Suppressor macrophage (primary cell): ENCODE measurements around the gene AMN1.
"Not testable (repeated sequence)": the region's sequence is repeated elsewhere in the genome, so short reads cannot be mapped to it uniquely, and the experiment has no call there.

Source experiments
- DNase-seq, 4 experiments: peaks; one replicate each; pipeline ENCODE4 v3.0.0-alpha.2; 2020 to 2022
- total RNA-seq, 17 experiments: gene quantifications; one replicate each; lab custom pipeline; 2026; ENCODE audit warnings: mixed read lengths in 6 of 17, inconsistent platforms in 3 of 17; lab: John Stamatoyannopoulos, UW

Gene AMN1
- total RNA-seq: 0.93 to 6.2 (median 3.8) reads per million in 17 experiments

- DNase-seq: peak; percentile 99 to 100 (median 100)
Observed at GRCh38 chr12:31728917-31729640, at the start of gene AMN1. Gene AMN1 (minus strand): TSS chr12:31729021. CDS start chr12:31729008, 13 bp downstream.

DNA sequence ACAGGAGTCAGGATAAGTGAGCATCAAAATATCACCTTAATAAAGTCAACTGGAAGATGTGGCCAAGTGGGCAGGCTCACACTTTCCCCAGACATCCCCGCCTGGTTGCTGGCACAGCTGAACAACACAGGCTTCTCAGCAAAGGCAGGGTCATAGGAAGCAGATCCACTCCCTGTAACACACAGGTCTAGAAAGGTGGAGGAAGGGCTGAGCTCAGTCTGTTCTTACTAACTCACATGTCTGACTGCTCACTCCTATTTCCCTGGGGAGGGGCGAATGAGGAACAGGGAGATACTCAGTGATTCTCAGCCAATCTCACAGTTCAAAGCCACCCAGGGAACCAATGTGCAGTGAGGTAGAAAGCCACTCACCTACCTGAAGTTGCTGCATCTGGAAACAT lies 45.0 kb upstream of the AMN1 start:
- DNase-seq: peak; percentile 14 to 38 (median 32)

DNA sequence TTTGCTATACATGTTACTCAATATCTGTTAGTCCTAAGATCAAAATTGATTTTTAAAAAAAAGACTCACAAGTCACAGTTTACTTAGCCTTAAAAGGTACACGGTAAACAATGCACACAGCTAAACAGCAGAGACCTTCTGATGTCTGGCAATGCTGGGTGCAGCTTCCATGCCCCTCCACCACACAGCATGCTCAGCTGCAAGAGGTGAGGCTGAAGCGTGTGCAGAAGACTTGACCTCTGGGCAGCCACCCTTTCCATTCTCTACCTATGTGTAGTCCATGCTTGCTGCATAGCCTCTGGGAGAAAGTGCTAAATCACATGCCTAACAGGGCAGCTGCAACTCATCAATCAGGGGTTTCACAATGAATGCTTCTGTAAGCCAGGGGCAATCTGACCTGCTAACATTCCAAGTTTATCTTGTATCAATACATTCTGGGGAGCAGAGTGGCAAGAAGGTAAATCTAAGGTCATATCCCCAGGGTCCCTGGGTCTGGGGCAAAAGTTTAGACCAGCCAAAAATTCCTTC lies 44.5 kb upstream of the AMN1 start:
- no peak for DNase-seq

GRCh38 chr12:31772685-31773222 lies 43.9 kb upstream of the AMN1 start:
- DNase-seq: no peak

- DNase-seq: no peak
Observed at GRCh38 chr12:31772186-31772585, 43.4 kb upstream of the AMN1 start.

GRCh38 chr12:31768046-31768445 lies 39.2 kb upstream of the AMN1 start:
- DNase-seq: no peak

- peak in 3 of 4 experiments; percentile 24 to 73 (median 68) for DNase-seq
Observed at GRCh38 chr12:31765931-31766330, 37.1 kb upstream of the AMN1 start.

DNA sequence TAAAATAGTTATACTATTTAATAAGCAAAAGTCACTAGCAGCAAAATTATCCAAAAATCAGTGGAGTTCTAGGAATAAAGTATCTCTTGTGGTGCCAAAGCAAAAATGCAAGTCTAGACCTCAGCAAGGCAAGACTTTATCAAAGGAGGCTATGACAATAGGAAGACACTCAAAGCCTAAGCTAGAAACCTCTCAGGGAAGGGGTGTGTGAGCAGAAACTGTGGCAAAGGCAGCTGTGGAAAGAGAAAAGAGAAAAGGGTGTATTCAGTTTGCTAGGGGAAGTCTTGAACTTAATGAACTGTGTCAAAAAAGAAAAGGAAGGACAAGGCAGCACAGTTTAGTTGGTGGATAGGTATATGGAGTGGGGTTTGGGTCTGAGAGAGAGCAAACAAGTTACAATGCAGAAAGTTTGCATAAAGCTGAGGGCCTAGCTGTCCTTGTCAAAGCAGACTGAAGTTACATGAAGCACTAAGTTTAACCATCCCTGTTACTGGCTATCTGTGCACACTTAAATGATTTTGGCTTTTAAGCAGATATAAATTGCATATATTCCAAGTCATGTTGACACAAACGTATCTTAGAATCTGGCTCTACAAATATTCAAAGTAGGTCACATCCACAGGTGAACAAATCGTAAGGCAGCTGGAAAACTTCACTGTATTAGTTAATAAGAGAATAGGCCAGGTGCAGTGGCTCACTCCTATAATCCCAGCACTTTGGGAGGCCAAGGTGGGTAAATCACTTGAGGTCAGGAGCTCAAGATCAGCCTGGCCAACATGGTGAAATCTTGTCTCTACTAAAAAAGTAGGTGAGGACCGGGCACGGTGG lies 31.0 kb upstream of the AMN1 start:
- DNase-seq: no peak

GRCh38 chr12:31758297-31758696 lies 29.5 kb upstream of the AMN1 start:
- not testable (repeated sequence) for DNase-seq

- DNase-seq: peak; percentile 27 to 64 (median 57)
Observed at GRCh38 chr12:31756977-31757420, 28.2 kb upstream of the AMN1 start.

GRCh38 chr12:31752450-31752849 lies 23.6 kb upstream of the AMN1 start:
- peak; percentile 53 to 85 (median 73) for DNase-seq

DNA sequence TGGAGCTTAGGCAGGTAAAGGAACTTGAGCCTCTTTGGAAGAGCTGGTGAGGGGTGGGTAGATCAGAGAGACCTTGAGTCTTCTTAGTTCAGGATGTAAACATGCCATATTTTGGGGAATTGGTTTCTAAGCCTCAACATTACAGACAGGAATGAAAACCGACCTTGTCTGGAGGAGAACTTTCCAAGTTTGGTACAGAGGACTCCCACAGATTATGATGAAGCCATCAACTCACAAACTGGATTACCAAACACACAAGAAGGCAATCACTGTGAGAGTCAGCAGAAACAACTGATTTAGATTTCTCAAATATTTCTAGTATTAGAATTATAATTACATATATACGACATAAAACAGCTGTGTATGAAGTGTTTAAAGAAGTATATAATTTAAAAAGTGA lies 22.3 kb upstream of the AMN1 start:
- DNase-seq: peak in 3 of 4 experiments; percentile 28 to 54 (median 36)

GRCh38 chr12:31750747-31751039 lies 21.9 kb upstream of the AMN1 start:
- no peak for DNase-seq

- DNase-seq: peak; percentile 67 to 89 (median 80)
Observed at GRCh38 chr12:31749024-31749704, 20.3 kb upstream of the AMN1 start.

- DNase-seq: no peak
Observed at GRCh38 chr12:31745242-31745641, 16.4 kb upstream of the AMN1 start.

DNA sequence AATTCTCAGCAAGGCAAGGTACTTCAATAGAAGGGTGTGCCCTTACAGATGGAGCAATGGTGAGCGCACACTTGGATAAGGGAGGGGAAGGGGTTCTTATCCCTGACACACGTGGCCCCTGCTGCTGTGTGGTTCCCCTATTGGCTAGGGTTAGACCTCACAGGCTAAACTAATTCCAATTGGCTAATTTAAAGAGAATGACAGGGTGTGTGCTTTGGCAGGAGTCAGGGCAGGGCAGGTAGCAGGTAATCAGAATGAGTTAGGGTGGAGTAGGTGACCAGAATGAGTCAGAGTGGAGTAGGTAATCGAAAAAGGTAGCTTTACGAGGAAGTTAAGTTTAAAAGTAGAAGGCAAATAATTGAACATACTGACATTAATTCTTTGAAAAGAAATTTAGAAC lies 15.5 kb upstream of the AMN1 start:
- DNase-seq: not testable (repeated sequence)

DNA sequence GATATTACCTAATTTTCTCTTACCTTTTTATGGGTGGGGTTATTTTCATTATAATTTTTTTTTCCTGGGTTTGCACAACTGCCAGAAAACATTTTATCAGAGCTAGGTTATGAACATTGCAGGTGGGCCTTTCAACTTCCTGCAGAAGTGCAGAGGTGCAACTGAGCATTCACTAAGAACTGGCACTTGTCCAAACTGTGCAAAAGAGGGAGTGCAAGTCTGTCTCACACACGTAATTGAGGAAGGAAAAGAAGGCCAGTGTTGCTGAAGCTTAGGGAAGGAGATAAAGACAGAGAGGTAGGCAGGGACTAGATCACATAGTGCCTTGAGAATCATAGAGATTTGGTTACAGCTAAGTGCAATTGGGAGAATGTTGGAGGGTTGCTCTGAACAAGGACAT lies 14.1 kb upstream of the AMN1 start:
- DNase-seq: peak in 3 of 4 experiments; percentile 38 to 73 (median 49)

DNA sequence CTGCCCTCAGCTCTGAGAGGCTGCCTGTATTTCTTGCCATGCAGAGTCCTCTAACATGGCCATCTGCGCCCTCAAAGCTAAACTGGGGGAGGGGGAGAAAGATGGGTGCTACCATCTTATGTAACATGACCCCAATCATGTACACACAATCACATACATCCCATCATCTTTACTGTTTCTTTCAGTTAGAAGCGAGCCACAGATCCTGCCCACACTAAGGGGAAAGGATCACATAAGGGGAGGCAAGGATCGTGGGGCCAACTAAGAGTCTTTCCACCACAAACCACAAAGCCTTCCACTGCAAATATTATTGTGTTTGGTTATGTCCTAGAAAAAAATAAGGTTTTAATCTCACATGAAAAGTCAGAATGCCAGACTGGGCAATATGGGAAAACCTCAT lies 11.8 kb upstream of the AMN1 start:
- no peak for DNase-seq

GRCh38 chr12:31737763-31738162 lies 8.9 kb upstream of the AMN1 start:
- no peak for DNase-seq

- no peak for DNase-seq
Observed at GRCh38 chr12:31737345-31737744, 8.5 kb upstream of the AMN1 start.

- peak; percentile 59 to 85 (median 69) for DNase-seq
Observed at GRCh38 chr12:31736472-31736871, 7.7 kb upstream of the AMN1 start.
